Uterus (tissue), 4 donors: ENCODE measurements around the gene OTUB2. TPM values are rescaled to one million over a fixed set of nuclear protein-coding genes. Genes with fewer than 3 reads are reported as not detected.

Experiments used
- DNase-seq, 2 donors: peaks; one replicate each; pipeline ENCODE4 v3.0.0-alpha.2; 2019 to 2020
- H3K27ac ChIP-seq, 2 donors: fragments of 200-600 bp; sonication (generic); 1 replicate in 1 of 2; 2 replicates in 1 of 2; pipeline ENCODE4 v1.5.1; 2016 to 2018
- H3K27me3 ChIP-seq, 2 donors: fragments of 200-600 bp; sonication (generic); one replicate each; pipeline ENCODE4 v1.5.1; 2018 to 2019; ENCODE audit warnings: control low read depth in 1 of 2
- H3K36me3 ChIP-seq, 2 donors: fragments of 200-600 bp; sonication (generic); one replicate each; pipeline ENCODE4 v1.5.1; 2019; ENCODE audit warnings: control low read depth in 1 of 2
- H3K4me1 ChIP-seq, 2 donors: fragments of 200-600 bp; sonication (generic); one replicate each; pipeline ENCODE4 v1.5.1; 2018 to 2019; ENCODE audit warnings: control low read depth in 1 of 2
- H3K4me3 ChIP-seq, 2 donors: fragments of 200-600 bp; sonication (generic); 1 replicate in 1 of 2; 2 replicates in 1 of 2; pipeline ENCODE4 v1.5.1; 2018 to 2019; ENCODE audit warnings: mild to moderate bottlenecking in 1 of 2
- H3K9me3 ChIP-seq, 2 donors: fragments of 200-600 bp; sonication (generic); one replicate each; pipeline ENCODE4 v1.5.1; 2019; ENCODE audit warnings: control low read depth in 1 of 2
- CTCF ChIP-seq, 4 experiments: fragments of 200-600 bp in 2 of 4; fragments of 450-650 bp in 2 of 4; sonication (generic) in 2 of 4; IDR thresholded peaks; one replicate each; pipeline ENCODE4 v1.5.1; 2016 to 2019; ENCODE audit warnings: antibody characterized with exemption in 4 of 4, mild to moderate bottlenecking in 2 of 4, moderate library complexity in 1 of 4
- POLR2A ChIP-seq, 2 donors: fragments of 450-650 bp; IDR thresholded peaks; one replicate each; pipeline ENCODE4 v1.6.1; 2016; ENCODE audit warnings: antibody characterized with exemption in 2 of 2, mild to moderate bottlenecking in 1 of 2, moderate library complexity in 1 of 2
- intact Hi-C: fragments of 100-400 bp; cut with DNase I; formaldehyde crosslinking; loops from one replicate; pipeline ENCODE4 v1.15.1; 2023; ENCODE audit warnings: low total_unique reads
- total RNA-seq, 4 donors: library from RNA; depleted of rRNA in 3 of 4; stranded (reverse); fragments of >200 nt in 3 of 4; gene quantifications; one replicate each; pipeline versions ENCODE4 v1.1.0 to v1.2.4, GENCODE V29; 2014 to 2023
- donor health status: DM: yes; HTN: yes; CAD: no.

Gene OTUB2
- 1 to 10 TPM in 1 of 4 donors, under 1 TPM in 1, not detected in 2; 0.37 to 3.8 TPM for total RNA-seq

GRCh38 chr14:94026173-94026888 lies at the start of gene OTUB2:
TSS of gene OTUB2 (plus strand) at chr14:94026340. CDS start at chr14:94026538, 198 bp downstream.
- Histone ChIP-seq H3K4me1 (no peaks in the 10 kb centered on the region), H3K4me3 (peak within 1 kb of the TSS; percentile 39 to 62), H3K27me3 (no peaks in the 10 kb centered on the region), H3K27ac (peak within 1 kb of the TSS in 1 of 2 donors; percentile 31), H3K36me3 (no peaks in the 10 kb centered on the region), H3K9me3 (no peaks in the 10 kb centered on the region)
- TF ChIP-seq POLR2A (IDR thresholded peaks at IDR 0.05) (no peak), CTCF (IDR thresholded peaks at IDR 0.05) (no peak)
- intact Hi-C loops: no loop called here
- peak; percentile 98 to 99 for DNase-seq

DNA sequence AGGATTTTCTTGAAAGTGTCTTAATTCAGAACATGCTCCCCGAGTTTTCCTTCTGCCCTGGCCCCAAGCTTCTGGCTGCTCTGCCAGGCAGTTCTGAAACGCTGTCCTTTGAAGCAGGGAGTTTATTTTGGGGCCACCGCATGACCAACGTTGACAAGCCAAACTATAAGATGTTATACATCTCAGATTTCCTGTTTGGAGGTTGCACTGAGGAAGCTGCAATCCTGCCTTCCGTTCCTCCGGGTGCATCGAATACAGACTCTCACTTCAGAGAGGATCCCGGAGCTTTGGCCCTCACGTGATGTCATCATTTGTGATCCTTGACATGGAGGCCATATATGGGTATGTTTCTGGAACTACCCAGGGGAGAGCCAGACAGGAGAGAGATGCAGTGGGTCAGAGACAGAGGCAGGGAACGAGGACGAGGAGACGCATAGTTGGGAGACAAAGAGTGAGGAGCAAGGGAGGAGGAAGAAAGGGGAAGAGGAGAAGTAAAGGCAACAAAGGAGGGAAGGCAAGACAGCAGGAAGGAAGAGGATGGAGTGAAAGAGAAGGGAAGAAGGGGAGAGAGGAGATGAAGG lies 49.6 kb upstream of the OTUB2 start, which contains the start of gene ASB2:
Gene ASB2, minus strand, starts transcription at position 94 of the 581 bp plus-strand sequence. CDS start 12,031 bp downstream, outside the sequence.
- peaks cover 0 to 4% of the 10 kb centered on the region in 2 donors for H3K4me1 ChIP-seq
- peak within 1 kb of the TSS; percentile 88 to 92 for H3K27ac ChIP-seq
- H3K4me3 ChIP-seq: peak within 1 kb of the TSS; percentile 40 to 45
- intact Hi-C loops: no loop called here
- no peaks in the 10 kb centered on the region for H3K36me3 ChIP-seq
- TF ChIP-seq CTCF (IDR thresholded peaks at IDR 0.05) (peak in 1 of 4 experiments; percentile 6), POLR2A (IDR thresholded peaks at IDR 0.05) (peak; percentile 64 to 74)
- peak; percentile 54 to 83 for DNase-seq
- no peaks in the 10 kb centered on the region for H3K9me3 ChIP-seq
- H3K27me3 ChIP-seq: no peaks in the 10 kb centered on the region

- DNase-seq: no peak
- Histone ChIP-seq H3K27ac (peak overlapping the region; percentile 88 to 92), H3K36me3 (no peaks in the 10 kb centered on the region), H3K4me3 (no peak overlapping the region), H3K4me1 (peaks cover 0 to 4% of the 10 kb centered on the region in 2 donors), H3K9me3 (no peaks in the 10 kb centered on the region), H3K27me3 (no peaks in the 10 kb centered on the region)
- intact Hi-C loops: no loop called here
- TF ChIP-seq POLR2A (IDR thresholded peaks at IDR 0.05) (no peak), CTCF (IDR thresholded peaks at IDR 0.05) (no peak)
Observed at GRCh38 chr14:93977171-93977570, 49.0 kb upstream of the OTUB2 start.

GRCh38 chr14:93977790-93978581 lies 48.2 kb upstream of the OTUB2 start:
- Histone ChIP-seq H3K27me3 (no peaks in the 10 kb centered on the region), H3K4me1 (peaks cover 0 to 9% of the 10 kb centered on the region in 2 donors), H3K27ac (peak overlapping the region; percentile 88 to 92), H3K4me3 (no peak overlapping the region), H3K36me3 (no peaks in the 10 kb centered on the region), H3K9me3 (no peaks in the 10 kb centered on the region)
- DNase-seq: no peak
- TF ChIP-seq POLR2A (IDR thresholded peaks at IDR 0.05) (no peak), CTCF (IDR thresholded peaks at IDR 0.05) (no peak)
- intact Hi-C loops: no loop called here
